PC-9 (cell line): ENCODE data around the gene KLF4.

Experiments
- EZH2 ChIP-seq: fragments of 200-600 bp; sonication (generic); IDR thresholded peaks from 2 replicates; pipeline ENCODE4 v1.8.0; 2017; ENCODE audit warnings: antibody characterized with exemption, low read depth
- TF ChIP-seq, protein P1 (sequence below): fragments of 200-600 bp; sonication (generic); conservative IDR thresholded peaks from 2 replicates; pipeline ENCODE4 v1.6.1; 2017; ENCODE audit warnings: mixed run types, antibody characterized with exemption, mild to moderate bottlenecking, moderate library complexity

DNA sequence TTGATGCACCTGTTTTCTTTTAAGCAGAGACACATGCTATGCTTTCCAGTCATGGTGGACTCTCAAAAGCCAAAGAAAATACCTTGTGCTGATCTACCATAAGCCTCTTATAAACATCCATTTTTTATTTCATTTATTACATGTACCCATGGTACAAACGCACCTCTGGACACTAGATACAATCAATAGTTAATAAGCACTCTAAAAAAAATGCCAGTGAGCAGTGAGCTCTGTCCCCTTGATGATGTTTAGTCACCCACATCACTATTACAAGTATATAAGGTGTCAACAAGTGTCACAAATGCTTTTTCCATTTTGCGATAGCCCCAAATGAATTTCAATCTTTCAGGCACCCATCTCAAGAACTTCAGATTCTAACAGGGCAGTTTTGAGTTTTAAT is 5.9 kb downstream of the KLF4 start:
- TF ChIP-seq, protein P1, sequence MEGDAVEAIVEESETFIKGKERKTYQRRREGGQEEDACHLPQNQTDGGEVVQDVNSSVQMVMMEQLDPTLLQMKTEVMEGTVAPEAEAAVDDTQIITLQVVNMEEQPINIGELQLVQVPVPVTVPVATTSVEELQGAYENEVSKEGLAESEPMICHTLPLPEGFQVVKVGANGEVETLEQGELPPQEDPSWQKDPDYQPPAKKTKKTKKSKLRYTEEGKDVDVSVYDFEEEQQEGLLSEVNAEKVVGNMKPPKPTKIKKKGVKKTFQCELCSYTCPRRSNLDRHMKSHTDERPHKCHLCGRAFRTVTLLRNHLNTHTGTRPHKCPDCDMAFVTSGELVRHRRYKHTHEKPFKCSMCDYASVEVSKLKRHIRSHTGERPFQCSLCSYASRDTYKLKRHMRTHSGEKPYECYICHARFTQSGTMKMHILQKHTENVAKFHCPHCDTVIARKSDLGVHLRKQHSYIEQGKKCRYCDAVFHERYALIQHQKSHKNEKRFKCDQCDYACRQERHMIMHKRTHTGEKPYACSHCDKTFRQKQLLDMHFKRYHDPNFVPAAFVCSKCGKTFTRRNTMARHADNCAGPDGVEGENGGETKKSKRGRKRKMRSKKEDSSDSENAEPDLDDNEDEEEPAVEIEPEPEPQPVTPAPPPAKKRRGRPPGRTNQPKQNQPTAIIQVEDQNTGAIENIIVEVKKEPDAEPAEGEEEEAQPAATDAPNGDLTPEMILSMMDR: no peak
- no peak for TF ChIP-seq EZH2
